ENCODE measurements around the gene ATP2B1.

Gene ATP2B1

DNA sequence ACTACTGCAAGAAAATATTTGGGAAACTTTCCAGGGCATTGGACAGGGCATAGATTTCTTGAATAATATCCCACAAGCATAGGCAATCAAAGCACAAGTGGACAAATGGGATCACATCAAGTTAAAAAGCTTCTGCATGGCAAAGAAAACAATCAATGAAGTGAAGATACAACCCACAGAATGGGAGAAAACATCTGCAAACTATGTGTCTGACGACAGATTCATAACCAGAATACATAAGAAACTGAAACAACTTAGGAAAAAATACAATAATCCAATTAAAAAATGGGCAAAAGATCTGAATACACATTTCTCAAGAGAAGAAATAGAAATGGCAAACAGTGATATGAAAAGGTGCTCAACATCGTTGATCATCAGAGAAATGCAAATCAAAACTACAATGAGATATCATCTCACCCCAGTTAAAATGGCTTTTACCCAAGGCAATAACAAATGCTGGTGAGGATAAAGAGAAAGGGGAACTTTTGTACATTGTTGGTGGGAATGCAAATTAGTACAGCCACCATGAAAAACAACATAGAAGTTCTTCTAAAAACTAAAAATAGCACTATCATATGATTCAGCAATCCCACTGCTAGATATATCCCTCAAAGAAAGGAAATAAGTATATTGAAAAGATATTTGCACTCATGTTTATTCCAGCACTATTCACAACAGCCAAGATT, 33.8 kb upstream of the ATP2B1 start:
- TF ChIP-seq CTCF (conservative IDR thresholded peaks at IDR 0.05; ENCODE audit: low read length), result no peak
- no peak for TF ChIP-seq EZH2phosphoT487 (IDR thresholded peaks at IDR 0.05; ENCODE audit: borderline replicate concordance)
- no peaks in the 10 kb centered on the region for H3K9me3 ChIP-seq (ENCODE audit: insufficient read depth, low read depth, low read length)
- no peak overlapping the region for H3K9ac ChIP-seq (ENCODE audit: low read depth, low read length, poor library complexity, severe bottlenecking)
- no peak overlapping the region for H3K4me2 ChIP-seq (ENCODE audit: low read depth, low read length, poor library complexity, severe bottlenecking)
- no peaks in the 10 kb centered on the region for H3K9me2 ChIP-seq (replicated peaks; ENCODE audit: low read depth, low read length)
- no peaks in the 10 kb centered on the region for H4K20me1 ChIP-seq (ENCODE audit: insufficient read depth, low read length, poor library complexity, severe bottlenecking)
- H3K4me1 ChIP-seq (ENCODE audit: insufficient read depth, low read length, poor library complexity, severe bottlenecking), result no peaks in the 10 kb centered on the region
- H3F3A ChIP-seq (ENCODE audit: low read depth), result no peaks in the 10 kb centered on the region
- no peak overlapping the region for H3K4me3 ChIP-seq (ENCODE audit: low read length, poor library complexity, severe bottlenecking)
- H3K36me3 ChIP-seq (ENCODE audit: insufficient read depth, low read length), result no peaks in the 10 kb centered on the region
- H3K79me2 ChIP-seq (ENCODE audit: insufficient read depth, low read length), result no peaks in the 10 kb centered on the region
- no peaks in the 10 kb centered on the region for H3K27me3 ChIP-seq (ENCODE audit: insufficient read depth, low read length, poor library complexity, severe bottlenecking)
- H2AFZ ChIP-seq (ENCODE audit: low read length), result no peak overlapping the region

DNA sequence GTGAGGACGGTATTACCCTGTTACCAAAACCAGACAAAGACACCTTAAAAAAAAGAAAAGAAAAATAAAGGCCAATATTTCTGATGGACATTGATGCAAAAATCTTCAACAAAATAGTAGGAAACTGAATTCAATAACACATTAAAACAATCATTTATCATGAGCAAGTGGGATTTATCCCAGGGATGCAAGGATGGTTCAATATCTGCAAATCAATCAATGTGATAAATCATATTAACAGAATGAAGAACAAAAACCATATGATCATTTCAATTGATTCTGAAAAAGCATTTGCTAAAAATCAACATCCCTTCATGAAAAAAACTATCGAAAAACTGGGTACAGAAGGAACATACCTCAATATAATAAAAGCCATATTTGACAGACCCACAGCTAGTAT, 32.3 kb upstream of the ATP2B1 start:
- Histone ChIP-seq H3K4me1 (ENCODE audit: insufficient read depth, low read length, poor library complexity, severe bottlenecking) (no peaks in the 10 kb centered on the region), H3K36me3 (ENCODE audit: insufficient read depth, low read length) (no peaks in the 10 kb centered on the region), H3K4me3 (ENCODE audit: low read length, poor library complexity, severe bottlenecking) (no peak overlapping the region), H2AFZ (ENCODE audit: low read length) (no peak overlapping the region), H3K9ac (ENCODE audit: low read depth, low read length, poor library complexity, severe bottlenecking) (no peak overlapping the region), H3K27me3 (ENCODE audit: insufficient read depth, low read length, poor library complexity, severe bottlenecking) (no peaks in the 10 kb centered on the region), H3K9me3 (ENCODE audit: insufficient read depth, low read depth, low read length) (no peaks in the 10 kb centered on the region), H3F3A (ENCODE audit: low read depth) (no peaks in the 10 kb centered on the region), H3K4me2 (ENCODE audit: low read depth, low read length, poor library complexity, severe bottlenecking) (no peak overlapping the region), H3K9me2 (replicated peaks; ENCODE audit: low read depth, low read length) (no peaks in the 10 kb centered on the region), H4K20me1 (ENCODE audit: insufficient read depth, low read length, poor library complexity, severe bottlenecking) (no peaks in the 10 kb centered on the region), H3K79me2 (ENCODE audit: insufficient read depth, low read length) (no peaks in the 10 kb centered on the region)
- TF ChIP-seq EZH2phosphoT487 (IDR thresholded peaks at IDR 0.05; ENCODE audit: borderline replicate concordance) (no peak), CTCF (conservative IDR thresholded peaks at IDR 0.05; ENCODE audit: low read length) (no peak)

GRCh38 chr12:89736995-89737394, 28.4 kb upstream of the ATP2B1 start:
- Histone ChIP-seq H3K27me3 (ENCODE audit: insufficient read depth, low read length, poor library complexity, severe bottlenecking) (no peaks in the 10 kb centered on the region), H2AFZ (ENCODE audit: low read length) (no peak overlapping the region)
- TF ChIP-seq CTCF (conservative IDR thresholded peaks at IDR 0.05; ENCODE audit: low read length), result no peak
- no peak for TF ChIP-seq EZH2phosphoT487 (IDR thresholded peaks at IDR 0.05; ENCODE audit: borderline replicate concordance)

More at GRCh38 chr12:89736995-89737394, 28.4 kb upstream of the ATP2B1 start:
- Histone ChIP-seq H3K36me3 (ENCODE audit: insufficient read depth, low read length) (no peaks in the 10 kb centered on the region), H3K9me3 (ENCODE audit: insufficient read depth, low read depth, low read length) (no peaks in the 10 kb centered on the region), H3K4me3 (ENCODE audit: low read length, poor library complexity, severe bottlenecking) (no peak overlapping the region), H3K4me1 (ENCODE audit: insufficient read depth, low read length, poor library complexity, severe bottlenecking) (peaks cover 6% of the 10 kb centered on the region), H3K9me2 (replicated peaks; ENCODE audit: low read depth, low read length) (no peaks in the 10 kb centered on the region), H4K20me1 (ENCODE audit: insufficient read depth, low read length, poor library complexity, severe bottlenecking) (no peaks in the 10 kb centered on the region), H3K4me2 (ENCODE audit: low read depth, low read length, poor library complexity, severe bottlenecking) (no peak overlapping the region), H3F3A (ENCODE audit: low read depth) (no peaks in the 10 kb centered on the region), H3K9ac (ENCODE audit: low read depth, low read length, poor library complexity, severe bottlenecking) (no peak overlapping the region), H3K79me2 (ENCODE audit: insufficient read depth, low read length) (no peaks in the 10 kb centered on the region)
